Endothelial cell of umbilical vein (primary cell): ENCODE data around the gene CDK10. TPM values are rescaled to one million over a fixed set of nuclear protein-coding genes. Genes with fewer than 3 reads are reported as not detected.
"Not testable (repeated sequence)": the region's sequence is repeated elsewhere in the genome, so short reads cannot be mapped to it uniquely, and the experiment has no call there.

Experiments
- BruUV-seq: library from RNA; stranded (reverse); fragments of 400-500 nt; replicated peaks from 2 replicates; lab custom pipeline; 2021; lab: Mats Ljungman, UMichigan
- CTCF ChIA-PET: fragments of 300-600, 350-600 bp; sonication (Branson Sonifier 250); formaldehyde crosslinking; loops from one replicate; lab custom pipeline; 2021; ENCODE audit warnings: antibody characterized with exemption, inconsistent platforms; lab: Charles Lee
- POLR2A ChIA-PET: fragments of 300-600, 350-600 bp; sonication (Branson Sonifier 250); formaldehyde crosslinking; loops from one replicate; lab custom pipeline; 2021; ENCODE audit warnings: antibody characterized with exemption, inconsistent platforms; lab: Charles Lee
- DNase-seq: peaks from one replicate; pipeline ENCODE4 v3.0.0-alpha.2; 2011; ENCODE audit warnings: low read depth, low spot score
- FAIRE-seq: peaks from 2 replicates; lab custom pipeline; 2011; peaks lifted over from hg19 to GRCh38; lab: Jason Lieb, UNC
- H2AFZ ChIP-seq: 2 replicates; pipeline ENCODE4 v1.6.0; 2012; ENCODE audit warnings: low read depth, low read length, control low read depth, inconsistent platforms
- H3K27ac ChIP-seq: 2 replicates; pipeline ENCODE4 v1.5.1; 2011; ENCODE audit warnings: low read depth, mild to moderate bottlenecking, control low read depth, low read length, moderate library complexity; ENCODE audit not compliant: insufficient read depth
- H3K27me3 ChIP-seq, 2 experiments: 2 replicates each; pipeline versions ENCODE4 v1.6.0 to v1.6.1; 2011; ENCODE audit warnings: low read length in 2 of 2, mixed read lengths in 1 of 2; ENCODE audit not compliant: control insufficient read depth in 2 of 2, insufficient read depth in 2 of 2
- H3K36me3 ChIP-seq, 2 experiments: 2 replicates in 1 of 2; 3 replicates in 1 of 2; pipeline ENCODE4 v1.5.1; 2011; ENCODE audit warnings: low read length in 2 of 2, mild to moderate bottlenecking in 1 of 2, moderate library complexity in 1 of 2; ENCODE audit not compliant: control insufficient read depth in 2 of 2, insufficient read depth in 2 of 2; ENCODE audit errors: extremely low read depth in 1 of 2
- H3K4me1 ChIP-seq: 3 replicates; pipeline ENCODE4 v1.5.1; 2011; ENCODE audit warnings: mild to moderate bottlenecking, low read length; ENCODE audit not compliant: control insufficient read depth, insufficient read depth; ENCODE audit errors: extremely low read depth
- H3K4me2 ChIP-seq: 2 replicates; pipeline ENCODE4 v1.6.1; 2011; ENCODE audit warnings: low read length, control low read depth, mixed read lengths; ENCODE audit not compliant: insufficient read depth
- H3K4me3 ChIP-seq, 3 experiments: fragments of 200-600 bp in 1 of 3; sonication (generic), shearing (Covaris generic) in 1 of 3; replicated peaks in 1 of 3; 2 replicates each; pipeline ENCODE4 v1.5.1; 2011 to 2016; ENCODE audit warnings: control low read depth in 3 of 3, low read length in 3 of 3, mild to moderate bottlenecking in 2 of 3, inconsistent platforms in 1 of 3, low read depth in 1 of 3, moderate library complexity in 1 of 3; ENCODE audit not compliant: insufficient read depth in 1 of 3
- H3K79me2 ChIP-seq: 2 replicates; pipeline ENCODE4 v1.6.0; 2012; ENCODE audit warnings: low read length, inconsistent platforms; ENCODE audit not compliant: control insufficient read depth, insufficient read depth
- H3K9ac ChIP-seq: replicated peaks from 2 replicates; pipeline ENCODE3; 2011; ENCODE audit warnings: low read length, control low read depth; ENCODE audit not compliant: insufficient read depth; ENCODE audit errors: extremely low read depth
- H3K9me1 ChIP-seq: replicated peaks from 3 replicates; pipeline ENCODE4 v1.6.0; 2011; ENCODE audit warnings: mild to moderate bottlenecking, low read length; ENCODE audit not compliant: control insufficient read depth, insufficient read depth; ENCODE audit errors: extremely low read depth
- H3K9me3 ChIP-seq: replicated peaks from 2 replicates; pipeline ENCODE4 v1.5.1; 2012; ENCODE audit warnings: low read length, inconsistent platforms; ENCODE audit not compliant: control insufficient read depth, insufficient read depth
- H4K20me1 ChIP-seq: replicated peaks from 2 replicates; pipeline ENCODE3; 2011; ENCODE audit warnings: mild to moderate bottlenecking, low read length; ENCODE audit not compliant: control insufficient read depth, insufficient read depth; ENCODE audit errors: extremely low read depth
- CTCF ChIP-seq, 2 donors: IDR thresholded peaks; 1 replicate in 1 of 2; 2 replicates in 1 of 2; pipeline ENCODE4 v1.5.1; 2011; ENCODE audit warnings: low read length in 2 of 2, mild to moderate bottlenecking in 2 of 2, moderate library complexity in 2 of 2, control low read depth in 1 of 2, inconsistent platforms in 1 of 2, low read depth in 1 of 2; ENCODE audit not compliant: insufficient read depth in 1 of 2; ENCODE audit errors: extremely low read depth in 1 of 2
- FOS ChIP-seq: IDR thresholded peaks from 2 replicates; pipeline ENCODE4 v1.6.1; 2011; ENCODE audit warnings: mild to moderate bottlenecking, low read length, moderate library complexity, borderline replicate concordance; ENCODE audit not compliant: insufficient read depth
- GATA2 ChIP-seq: IDR thresholded peaks from 2 replicates; pipeline ENCODE4 v1.7.0; 2011; ENCODE audit warnings: low read depth, mild to moderate bottlenecking, moderate library complexity, mixed read lengths, low read length; ENCODE audit not compliant: insufficient read length, insufficient read depth
- dilution Hi-C: fragments of 300-500 bp; cut with MboI; formaldehyde crosslinking; loops from one replicate; pipeline ENCODE4 v1.15.0; 2019; ENCODE audit warnings: low sequenced_read_pairs; ENCODE audit not compliant: extremely low pct_ligation_motif_present
- intact Hi-C: fragments of 100-400 bp; cut with micrococcal nuclease; formaldehyde crosslinking; loops from one replicate; pipeline ENCODE4 v1.10.0; 2022
- polyA plus RNA-seq, 4 experiments: library from polyadenylated mRNA; depleted of rRNA in 3 of 4; stranded (reverse) in 3 of 4; unstranded in 1 of 4; fragments of >200 nt; gene quantifications; 2 replicates each; pipeline versions ENCODE4 v1.2.1 to v1.2.3, GENCODE V29; 2011 to 2012; ENCODE audit warnings: missing spikeins in 1 of 4
- total RNA-seq: library from RNA; stranded (reverse); gene quantifications from 2 replicates; pipeline ENCODE4 v1.2.3, GENCODE V29; 2021

The CDK10 gene
- total and polyA plus RNA-seq, 2 donors (not counting 3 experiments of a cell fraction or from before 2014, with no cell fraction given), result 74.5 to 99.9 TPM

DNA sequence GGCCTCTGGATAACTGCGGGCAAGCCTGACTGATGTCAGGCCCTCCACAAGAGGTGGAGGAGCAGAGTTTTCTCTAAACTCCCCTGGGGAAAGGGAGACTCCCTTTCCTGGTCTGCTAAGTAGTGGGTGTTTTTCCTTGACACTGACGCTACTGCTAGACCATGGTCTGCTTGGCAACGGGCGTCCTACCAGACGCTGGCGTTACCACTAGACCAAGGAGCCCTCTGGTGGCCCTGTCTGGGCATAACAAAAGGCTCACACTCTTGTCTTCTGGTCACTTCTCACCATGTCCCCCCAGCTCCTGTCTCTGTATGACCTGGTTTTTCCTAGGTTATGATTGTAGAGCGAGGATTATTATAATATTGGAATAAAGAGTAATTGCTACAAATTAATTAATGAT is 19.5 kb upstream of the CDK10 start:
- H3K4me3 ChIP-seq, POLR2A ChIA-PET, H3K36me3 ChIP-seq, H2AFZ ChIP-seq, H3K9me3 ChIP-seq, H3K79me2 ChIP-seq, H3K4me1 ChIP-seq, H3K9ac ChIP-seq, H3K9me1 ChIP-seq, BruUV-seq, H3K27me3 ChIP-seq, H3K27ac ChIP-seq, intact Hi-C loops, dilution Hi-C loops, H3K4me2 ChIP-seq, H4K20me1 ChIP-seq: not testable (repeated sequence)
- CTCF ChIA-PET, result interaction anchor here (1.2 kb wide), 2 partner anchors 52 to 110 kb away, joined by 3 to 8 read pairs; no protein-coding TSS in a partner anchor
- TF ChIP-seq CTCF (IDR thresholded peaks at IDR 0.05; ENCODE audit: extremely low read depth in 1 of 2, insufficient read depth in 1 of 2, low read depth in 1 of 2, low read length in 2 of 2), result peak in 1 of 2 donors; percentile 36
- FAIRE-seq (peak; percentile 42), DNase-seq (peak; percentile 24)

DNA sequence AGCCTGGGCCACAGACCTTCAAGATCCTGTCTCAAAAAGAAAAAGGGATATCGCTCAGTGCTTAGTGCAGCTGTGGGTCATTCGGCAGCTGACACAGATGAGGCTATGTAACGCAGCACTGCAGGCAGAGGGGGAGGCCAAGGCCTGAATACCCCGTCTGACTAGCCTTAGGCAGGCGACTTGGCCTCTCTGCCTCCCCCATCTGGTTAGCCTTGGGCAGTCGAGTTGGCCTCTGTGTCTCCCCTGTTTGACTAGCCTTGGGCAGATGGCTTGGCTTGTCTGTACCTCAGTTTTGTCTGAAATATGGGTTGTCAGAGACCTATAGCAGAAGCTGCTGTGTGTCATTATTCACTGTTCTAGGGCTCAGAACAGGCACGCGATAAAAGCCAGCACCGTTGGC is 18.9 kb upstream of the CDK10 start:
- BruUV-seq, result no TSS peak
- H3K9ac ChIP-seq, result no peak overlapping the region
- POLR2A ChIA-PET, result no interaction called here

More for the DNA sequence above, 18.9 kb upstream of the CDK10 start:
- Histone ChIP-seq H3K36me3 (no peaks in the 10 kb centered on the region), H4K20me1 (no peaks in the 10 kb centered on the region), H3K27me3 (no peaks in the 10 kb centered on the region), H2AFZ (no peak overlapping the region), H3K27ac (no peak overlapping the region), H3K79me2 (no peaks in the 10 kb centered on the region), H3K4me2 (no peak overlapping the region), H3K4me3 (no peak overlapping the region), H3K9me3 (no peaks in the 10 kb centered on the region), H3K4me1 (no peaks in the 10 kb centered on the region), H3K9me1 (no peaks in the 10 kb centered on the region)
- DNase-seq (no peak), FAIRE-seq (no peak)
- TF ChIP-seq FOS (no peak), GATA2 (no peak)
- dilution Hi-C loops, result no loop called here
- CTCF ChIA-PET, result interaction anchor here (1.2 to 1.9 kb wide), 3 partner anchors 52 to 110 kb away, joined by 3 to 8 read pairs (median 4); no protein-coding TSS in a partner anchor
- intact Hi-C loops, result no loop called here
